Spleen (tissue), 13 donors: Measurements from ENCODE around the gene KRTCAP2. TPM values are rescaled to one million over a fixed set of nuclear protein-coding genes. Genes with fewer than 3 reads are reported as not detected.
"Not testable (repeated sequence)": the region's sequence is repeated elsewhere in the genome, so short reads cannot be mapped to it uniquely, and the experiment has no call there.

Experiments used
- DNase-seq: peaks from one replicate; pipeline ENCODE4 v3.0.0-alpha.2; 2020
- H3K27ac ChIP-seq, 8 donors: fragments of 200-600 bp; sonication (generic) in 7 of 8; 1 replicate in 4 of 8; 2 replicates in 4 of 8; pipeline versions ENCODE4 v1.5.0 to v1.8.0; 2016 to 2021; ENCODE audit warnings: inconsistent platforms in 4 of 8, mild to moderate bottlenecking in 4 of 8, moderate library complexity in 1 of 8
- H3K27me3 ChIP-seq, 7 donors: fragments of 200-600 bp; sonication (generic) in 6 of 7; replicated peaks in 1 of 7; 1 replicate in 4 of 7; 2 replicates in 3 of 7; pipeline versions ENCODE4 v1.5.0 to v1.8.0; 2016 to 2021; ENCODE audit warnings: inconsistent platforms in 3 of 7, mild to moderate bottlenecking in 1 of 7
- H3K36me3 ChIP-seq, 6 donors: fragments of 200-600 bp; sonication (generic) in 5 of 6; 1 replicate in 4 of 6; 2 replicates in 2 of 6; pipeline versions ENCODE4 v1.5.0 to v1.8.0; 2016 to 2021; ENCODE audit warnings: inconsistent platforms in 2 of 6
- H3K4me1 ChIP-seq, 6 donors: fragments of 200-600 bp; sonication (generic) in 5 of 6; 1 replicate in 3 of 6; 2 replicates in 3 of 6; pipeline versions ENCODE4 v1.5.0 to v1.8.0; 2016 to 2021; ENCODE audit warnings: inconsistent platforms in 3 of 6
- H3K4me3 ChIP-seq, 8 donors: fragments of 200-600 bp; sonication (generic) in 7 of 8; 1 replicate in 4 of 8; 2 replicates in 4 of 8; pipeline versions ENCODE4 v1.5.0 to v1.8.0; 2016 to 2021; ENCODE audit warnings: inconsistent platforms in 4 of 8, mild to moderate bottlenecking in 4 of 8, moderate library complexity in 2 of 8
- H3K9me3 ChIP-seq, 8 donors: fragments of 200-600 bp; sonication (generic) in 7 of 8; 1 replicate in 4 of 8; 2 replicates in 4 of 8; pipeline versions ENCODE4 v1.5.0 to v1.8.0; 2016 to 2021; ENCODE audit warnings: inconsistent platforms in 4 of 8
- POLR2A ChIP-seq, 3 donors: fragments of 450-650 bp; IDR thresholded peaks; one replicate each; pipeline ENCODE4 v1.5.1; 2017; ENCODE audit warnings: antibody characterized with exemption in 3 of 3, mild to moderate bottlenecking in 1 of 3
- POLR2AphosphoS5 ChIP-seq, 3 donors: sonication (generic); formaldehyde crosslinking; IDR thresholded peaks; one replicate each; pipeline ENCODE4 v1.5.1; 2017; ENCODE audit warnings: antibody characterized with exemption in 3 of 3
- WGBS, 5 donors: extraction: QIAGEN DNeasy Blood & Tissue Kit in 3 of 5; methylation state at CpG; one replicate each; pipeline versions ENCODE4 v1.1.5 to v1.1.7; 2013 to 2018; 5-methylcytosine and 5-hydroxymethylcytosine counted together
- intact Hi-C: fragments of 100-400 bp; cut with DNase I; formaldehyde crosslinking; loops from one replicate; pipeline ENCODE4 v1.15.0; 2023; ENCODE audit warnings: low total_unique reads
- long read RNA-seq, 2 donors: transcript quantifications; one replicate each; lab custom pipeline, GENCODE V29; 2026
- polyA plus RNA-seq, 3 donors: library from polyadenylated mRNA; stranded (reverse); fragments of 200-250 nt; gene quantifications; one replicate each; pipeline ENCODE4 v1.2.1, GENCODE V29; 2013
- total RNA-seq, 7 donors: library from RNA; depleted of rRNA in 3 of 7; stranded (reverse); fragments of >200 nt in 3 of 7; fragmentation: NEBNext Ultra II Directional in 4 of 7; extraction: Animal tissue kit (Norgen Biotek cat#: 25700) in 4 of 7; gene quantifications; one replicate each; pipeline versions ENCODE4 v1.1.0 to v1.2.1, GENCODE V29; 2016 to 2021
- TF ChIP-seq, protein P1 (sequence below), 11 experiments: fragments of 200-600 bp in 7 of 11; fragments of 450-650 bp in 4 of 11; sonication (generic) in 4 of 11; IDR thresholded peaks in 8 of 11; conservative IDR thresholded peaks in 3 of 11; 1 replicate in 7 of 11; 2 replicates in 4 of 11; pipeline versions ENCODE4 v1.4.0 to v1.8.0; 2016 to 2021; ENCODE audit warnings: antibody characterized with exemption in 11 of 11, inconsistent platforms in 4 of 11, mild to moderate bottlenecking in 1 of 11
- donor health status: healthy with polysubstance abuse.
- donor health status: DM: no; HTN: no; CAD: no; lungs with moderate emphysema.
- donor health status: DM: no; HTN: no; CAD: no.
- donor health status: Bipolar disorder and iron deficiency.
- donor health status: healthy.
- donor health status: DM: no; HTN: no; CAD: no.
- donor health status: DM: yes; HTN: yes; CAD: no.

The KRTCAP2 gene
- total RNA-seq (100 to 1,000 TPM; 113 to 154 (median 136) TPM), polyA plus RNA-seq (100 to 1,000 TPM; 193 to 203 (median 200) TPM)
- long read RNA-seq, donor 1, transcript KRTCAP2-206 (4 exons, 785 nt) = minor isoform, 48 of 132 reads
- long read RNA-seq, donor 1, transcript KRTCAP2-201 (5 exons, 552 nt) = major isoform, 72 of 132 reads
- long read RNA-seq, donor 1, partial matches to known transcripts = 11 of 132 reads
- long read RNA-seq, donor 1, other reads (novel, unspliced or antisense) = 0 of 132 reads
- long read RNA-seq, donor 2, transcript KRTCAP2-206 (4 exons, 785 nt) = minor isoform, 66 of 133 reads
- long read RNA-seq, donor 2, transcript KRTCAP2-201 (5 exons, 552 nt) = major isoform, 67 of 133 reads
- long read RNA-seq, donor 2, partial matches to known transcripts = 0 of 133 reads
- long read RNA-seq, donor 2, other reads (novel, unspliced or antisense) = 0 of 133 reads

DNA sequence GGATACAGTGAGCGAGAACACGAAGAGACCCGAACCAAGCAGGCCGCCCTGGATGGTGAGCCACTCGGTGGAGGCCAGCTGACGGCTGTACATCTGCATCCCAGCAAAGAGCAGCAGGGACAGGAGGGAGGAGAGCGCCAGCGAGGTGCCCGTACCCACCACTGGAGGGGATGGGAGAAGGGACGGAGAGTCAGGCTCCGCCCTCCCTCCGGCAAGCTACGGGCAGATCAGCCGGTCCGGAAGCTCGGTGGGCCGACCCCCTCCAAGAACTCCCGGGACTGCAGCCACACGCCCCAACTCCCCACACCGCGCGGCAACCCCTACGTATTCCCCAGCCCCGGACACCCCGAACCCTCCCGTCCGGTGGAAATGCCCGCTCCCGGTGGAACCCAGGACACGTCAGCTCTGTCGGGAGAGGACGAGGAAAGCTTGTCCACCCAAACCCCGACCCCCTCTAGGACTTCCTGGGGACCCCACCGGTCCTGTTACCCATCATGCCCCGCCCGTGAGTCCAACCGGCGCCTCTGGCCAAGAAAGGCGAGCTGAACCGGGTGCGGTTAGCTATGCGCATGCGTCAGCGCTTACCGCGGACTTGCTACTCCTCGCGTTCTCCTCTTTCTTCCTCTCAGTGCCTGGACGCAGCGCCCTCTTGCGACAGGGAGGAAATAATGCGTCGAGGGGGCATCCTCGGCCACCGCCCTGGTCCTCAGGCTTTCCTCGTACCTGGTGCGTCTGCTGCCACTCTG lies at the start of gene KRTCAP2:
Gene KRTCAP2 (minus strand): TSS at position 573 of the 746 bp plus-strand sequence. CDS start 80 bp downstream, at position 493.
- Histone ChIP-seq H3K27ac (peak within 1 kb of the TSS; percentile 82 to 97 (median 96)), H3K4me1 (peaks cover 13 to 71% (median 49%) of the 10 kb centered on the region in 6 donors), H3K36me3 (peaks cover 0 to 31% (median 17%) of the 10 kb centered on the region in 6 donors), H3K9me3 (no peaks in the 10 kb centered on the region), H3K27me3 (peaks cover 0 to 25% (median 15%) of the 10 kb centered on the region in 7 donors), H3K4me3 (peak within 1 kb of the TSS; percentile 64 to 88 (median 79))
- peak in 1 of 3 donors; percentile 31 for TF ChIP-seq POLR2A (IDR thresholded peaks at IDR 0.05)
- TF ChIP-seq, protein P1, sequence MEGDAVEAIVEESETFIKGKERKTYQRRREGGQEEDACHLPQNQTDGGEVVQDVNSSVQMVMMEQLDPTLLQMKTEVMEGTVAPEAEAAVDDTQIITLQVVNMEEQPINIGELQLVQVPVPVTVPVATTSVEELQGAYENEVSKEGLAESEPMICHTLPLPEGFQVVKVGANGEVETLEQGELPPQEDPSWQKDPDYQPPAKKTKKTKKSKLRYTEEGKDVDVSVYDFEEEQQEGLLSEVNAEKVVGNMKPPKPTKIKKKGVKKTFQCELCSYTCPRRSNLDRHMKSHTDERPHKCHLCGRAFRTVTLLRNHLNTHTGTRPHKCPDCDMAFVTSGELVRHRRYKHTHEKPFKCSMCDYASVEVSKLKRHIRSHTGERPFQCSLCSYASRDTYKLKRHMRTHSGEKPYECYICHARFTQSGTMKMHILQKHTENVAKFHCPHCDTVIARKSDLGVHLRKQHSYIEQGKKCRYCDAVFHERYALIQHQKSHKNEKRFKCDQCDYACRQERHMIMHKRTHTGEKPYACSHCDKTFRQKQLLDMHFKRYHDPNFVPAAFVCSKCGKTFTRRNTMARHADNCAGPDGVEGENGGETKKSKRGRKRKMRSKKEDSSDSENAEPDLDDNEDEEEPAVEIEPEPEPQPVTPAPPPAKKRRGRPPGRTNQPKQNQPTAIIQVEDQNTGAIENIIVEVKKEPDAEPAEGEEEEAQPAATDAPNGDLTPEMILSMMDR (IDR thresholded peaks at IDR 0.05 in 8 of 11, conservative IDR thresholded peaks at IDR 0.05 in 3 of 11) = peak; percentile 88 to 98 (median 97)
- peak; percentile 90 to 92 (median 90) for TF ChIP-seq POLR2AphosphoS5 (IDR thresholded peaks at IDR 0.05)
- peak; percentile 99 for DNase-seq
- 0 to 1% (median 1%) methylated on average over 27 to 57 of the region's 57 CpGs for WGBS, 5 donors
- intact Hi-C loops = loop anchor here (10.0 kb wide), 1 partner anchor 52 kb away; no protein-coding TSS in a partner anchor

DNA sequence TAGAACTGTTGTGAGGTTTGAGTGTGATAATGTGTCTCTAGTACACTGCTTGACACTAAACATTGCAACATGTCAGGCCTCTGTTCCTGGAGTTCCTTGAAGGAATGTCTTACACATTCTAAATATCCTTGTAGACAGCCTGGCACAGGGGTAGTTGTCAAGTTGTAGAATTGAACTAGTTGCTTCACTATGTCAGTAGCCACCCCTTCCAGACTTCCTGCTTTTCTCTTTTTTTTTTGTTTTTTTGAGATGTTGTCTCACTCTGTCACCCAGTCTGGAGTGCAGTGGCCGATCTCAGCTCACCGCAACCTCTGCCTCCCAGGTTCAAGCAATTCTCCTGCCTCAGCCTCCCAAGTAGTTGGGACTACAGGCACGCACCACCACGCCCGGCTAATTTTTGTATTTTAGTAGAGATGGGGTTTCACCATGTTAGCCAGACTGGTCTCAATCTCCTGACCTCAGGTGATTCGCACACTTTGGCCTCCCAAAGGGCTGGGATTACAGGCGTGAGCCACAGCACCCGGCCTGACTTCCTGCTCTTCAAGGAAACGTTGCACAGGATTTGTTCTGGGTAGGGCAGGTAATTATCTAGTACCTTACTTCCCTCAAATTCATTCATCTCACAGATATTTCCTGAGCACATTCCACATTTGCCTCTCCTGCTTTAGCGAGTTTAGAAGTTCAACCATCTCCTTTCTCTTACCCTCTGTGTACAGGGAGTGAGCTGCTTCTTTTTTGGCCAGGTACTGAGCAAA lies 47.3 kb upstream of the KRTCAP2 start:
- WGBS, 5 donors = 69 to 83% (median 76%) methylated on average over 10 of the region's 10 CpGs
- H3K4me1 ChIP-seq = peaks cover 5 to 71% (median 35%) of the 10 kb centered on the region in 6 donors
- H3K4me3 ChIP-seq, H3K9me3 ChIP-seq, DNase-seq, H3K27me3 ChIP-seq: not testable (repeated sequence)
- H3K36me3 ChIP-seq = peaks cover 0 to 13% (median 0%) of the 10 kb centered on the region in 6 donors
- intact Hi-C loops = loop anchor here (10.0 kb wide), 1 partner anchor 46 kb away; the partner anchor contains the start of genes KRTCAP2 and TRIM46
- peak overlapping the region in 6 of 8 donors; percentile 18 to 82 (median 72) for H3K27ac ChIP-seq

DNA sequence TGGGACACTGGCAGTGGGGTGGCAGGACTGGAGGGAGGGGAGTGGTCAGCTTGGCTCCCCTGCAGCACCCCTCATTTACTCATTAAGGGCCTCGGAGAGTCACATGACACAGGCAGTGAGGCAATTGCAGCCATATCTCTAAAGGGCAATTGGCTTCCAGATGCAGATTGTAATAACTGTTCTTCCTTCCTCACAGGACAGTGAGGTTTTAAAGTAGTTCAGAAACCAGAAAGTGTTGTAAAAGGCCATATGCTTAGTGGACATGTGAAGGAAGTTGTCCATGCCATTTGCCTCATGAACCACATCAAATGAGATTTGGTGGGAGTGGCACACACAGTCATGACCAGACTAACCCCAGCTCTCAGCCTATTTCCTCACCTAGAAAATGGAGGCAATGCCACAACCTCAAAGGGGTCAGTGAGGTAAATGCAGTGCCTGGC lies 46.5 kb upstream of the KRTCAP2 start:
- H3K27me3 ChIP-seq = no peaks in the 10 kb centered on the region

More for the DNA sequence above, 46.5 kb upstream of the KRTCAP2 start:
- intact Hi-C loops = loop anchor here (10.0 kb wide), 1 partner anchor 45 kb away; the partner anchor contains the start of genes KRTCAP2 and TRIM46
- H3K4me1 ChIP-seq = peaks cover 0 to 68% (median 28%) of the 10 kb centered on the region in 6 donors
- peak overlapping the region in 7 of 8 donors; percentile 18 to 82 (median 70) for H3K27ac ChIP-seq
- H3K36me3 ChIP-seq = peaks cover 0 to 21% (median 0%) of the 10 kb centered on the region in 6 donors
- WGBS, 5 donors = 4 to 32% (median 11%) methylated on average over 1 of the region's 1 CpG
- H3K9me3 ChIP-seq = no peaks in the 10 kb centered on the region
- no peak for DNase-seq
- peak overlapping the region in 1 of 8 donors; percentile 33 for H3K4me3 ChIP-seq
- TF ChIP-seq POLR2A (IDR thresholded peaks at IDR 0.05) = no peak
- TF ChIP-seq POLR2AphosphoS5 (IDR thresholded peaks at IDR 0.05) = no peak
- TF ChIP-seq, protein P1 (IDR thresholded peaks at IDR 0.05 in 8 of 11, conservative IDR thresholded peaks at IDR 0.05 in 3 of 11) = no peak
